HG02938 (cell line): ENCODE measurements around the gene PNCK.
"Not testable (repeated sequence)": the region's sequence is repeated elsewhere in the genome, so short reads cannot be mapped to it uniquely, and the experiment has no call there.

ENCODE experiments used
- ATAC-seq: cut with Tn5 transposase; IDR thresholded peaks from one replicate; pipeline ENCODE4 v1.9.1; 2021; ENCODE audit warnings: mild to moderate bottlenecking, moderate library complexity; ENCODE audit not compliant: unreplicated experiment

Gene PNCK

GRCh38 chrX:153673428-153674218 lies at the start of gene PNCK:
Gene PNCK (minus strand): TSS chrX:153673813. CDS start chrX:153673076, 737 bp downstream.
- no peak for ATAC-seq

DNA sequence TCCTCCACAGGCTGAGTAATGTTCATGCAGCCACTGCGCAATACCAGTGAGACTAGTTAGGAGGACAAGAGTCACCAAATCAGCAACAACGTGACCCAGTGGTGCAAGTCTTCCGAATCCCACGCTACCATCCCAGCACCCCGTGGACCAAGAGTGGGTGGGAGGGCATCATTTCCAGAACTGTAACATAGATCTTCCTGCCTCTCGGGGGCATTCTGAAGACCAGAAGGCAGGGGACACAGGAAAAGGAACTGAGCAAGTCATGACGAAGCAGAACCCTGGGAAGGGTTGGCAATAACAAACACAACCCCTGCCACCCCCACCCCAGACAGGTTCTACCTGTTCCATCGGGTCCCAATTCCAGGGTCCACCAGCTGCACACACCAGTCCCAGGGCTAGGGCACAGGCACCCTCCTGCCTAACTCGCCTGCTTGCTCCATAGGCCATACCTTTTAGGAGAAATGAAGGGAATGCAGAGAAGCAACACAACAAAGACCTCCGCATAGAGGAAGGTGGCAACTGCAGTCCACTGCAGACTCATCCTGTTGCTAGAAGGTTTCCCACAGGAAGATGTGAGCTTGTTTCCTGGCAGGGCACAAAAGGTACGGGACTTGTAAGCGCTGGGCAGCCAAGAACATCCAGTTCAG lies 49.2 kb upstream of the PNCK start:
- no peak for ATAC-seq

GRCh38 chrX:153719701-153720100 lies 46.1 kb upstream of the PNCK start:
- no peak for ATAC-seq

GRCh38 chrX:153719238-153719637 lies 45.6 kb upstream of the PNCK start:
- ATAC-seq = no peak

DNA sequence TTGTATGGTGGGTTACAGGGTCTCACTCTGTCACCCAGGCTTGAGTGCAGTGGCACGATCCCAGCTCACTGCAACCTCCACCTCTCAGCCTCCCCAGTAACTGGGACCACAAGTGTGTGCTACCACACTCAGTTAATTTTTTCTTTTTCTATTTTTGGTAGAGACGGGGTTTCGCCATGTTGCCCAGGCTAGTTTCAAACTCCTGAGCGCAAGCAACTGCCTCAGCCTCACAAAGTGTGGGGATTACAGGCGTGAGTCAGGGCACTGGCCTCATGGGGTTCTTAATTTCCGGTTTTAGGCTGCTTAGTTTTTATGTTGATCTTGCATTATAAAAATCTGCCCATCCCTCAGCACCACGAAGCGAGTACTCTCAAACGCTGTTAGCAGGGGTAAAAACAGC lies 43.8 kb upstream of the PNCK start:
- no peak for ATAC-seq

GRCh38 chrX:153714256-153714655 lies 40.6 kb upstream of the PNCK start:
- no peak for ATAC-seq

DNA sequence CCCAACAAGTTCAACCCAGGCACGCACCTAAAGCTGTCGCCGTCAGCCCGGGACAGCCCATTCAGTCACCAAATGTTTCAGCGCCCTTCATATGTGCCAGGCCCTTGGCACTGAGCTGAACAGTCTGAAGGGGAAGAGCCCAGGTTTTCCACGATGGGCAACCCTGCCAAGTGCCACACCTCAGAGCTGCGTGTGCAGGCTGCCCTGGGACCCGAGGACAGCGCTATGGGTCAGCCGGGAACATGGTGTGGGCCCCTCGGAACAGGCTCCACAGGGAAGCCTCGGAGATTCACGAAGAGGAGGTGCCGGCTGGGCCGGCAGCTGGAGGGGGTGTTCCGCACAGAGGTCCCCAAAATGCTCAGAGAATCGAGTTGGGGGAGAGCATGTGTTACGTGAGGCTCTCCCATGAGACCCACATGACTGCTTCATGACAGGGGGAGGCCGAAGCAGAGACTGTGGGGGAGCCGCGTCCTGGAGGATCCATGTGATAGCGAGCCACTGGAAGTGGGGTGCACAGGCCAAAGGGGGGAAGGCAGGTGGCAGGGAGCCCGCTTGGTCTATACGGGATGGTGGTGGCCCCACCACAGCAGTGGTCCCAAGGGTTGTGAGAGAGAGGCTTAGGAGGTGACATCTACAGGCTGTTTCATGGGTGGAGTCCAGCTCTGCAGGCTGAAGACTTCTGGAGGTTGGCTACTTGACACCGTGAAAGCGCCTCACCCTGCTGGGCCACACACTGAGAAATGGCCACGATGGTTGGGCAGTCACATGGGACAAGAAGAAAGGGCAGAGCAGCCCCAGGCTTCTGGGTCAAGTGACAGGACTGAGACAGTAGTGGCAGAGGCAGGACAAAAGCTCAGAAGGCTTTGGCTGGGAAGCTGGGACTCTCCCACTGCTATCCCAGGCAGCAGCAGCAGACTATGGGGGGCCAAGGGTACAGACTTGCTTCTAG lies 36.4 kb upstream of the PNCK start:
- no peak for ATAC-seq

DNA sequence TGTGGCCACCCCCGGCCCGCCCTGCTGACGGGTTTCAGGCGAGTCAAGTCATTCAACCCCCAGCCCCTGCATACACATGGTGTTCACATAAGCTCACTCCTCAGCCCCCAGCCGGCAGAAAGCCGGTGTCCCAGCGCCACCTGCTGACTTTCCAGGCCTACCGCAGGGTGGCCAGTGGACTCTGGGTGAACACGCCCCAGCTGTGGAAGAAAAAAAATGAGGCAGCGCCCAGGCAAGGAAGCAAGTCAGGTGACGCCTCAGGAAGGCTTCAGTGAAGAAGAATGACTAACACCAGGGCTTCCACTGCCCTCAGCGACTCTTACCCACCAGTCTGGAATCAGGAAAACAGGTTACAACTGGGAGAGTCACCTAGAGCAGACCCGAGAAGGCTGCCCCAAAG lies 34.8 kb upstream of the PNCK start:
- no peak for ATAC-seq

GRCh38 chrX:153707406-153707805 lies 33.8 kb upstream of the PNCK start:
- no peak for ATAC-seq

- no peak for ATAC-seq
Observed at GRCh38 chrX:153706799-153707198, 33.2 kb upstream of the PNCK start.

DNA sequence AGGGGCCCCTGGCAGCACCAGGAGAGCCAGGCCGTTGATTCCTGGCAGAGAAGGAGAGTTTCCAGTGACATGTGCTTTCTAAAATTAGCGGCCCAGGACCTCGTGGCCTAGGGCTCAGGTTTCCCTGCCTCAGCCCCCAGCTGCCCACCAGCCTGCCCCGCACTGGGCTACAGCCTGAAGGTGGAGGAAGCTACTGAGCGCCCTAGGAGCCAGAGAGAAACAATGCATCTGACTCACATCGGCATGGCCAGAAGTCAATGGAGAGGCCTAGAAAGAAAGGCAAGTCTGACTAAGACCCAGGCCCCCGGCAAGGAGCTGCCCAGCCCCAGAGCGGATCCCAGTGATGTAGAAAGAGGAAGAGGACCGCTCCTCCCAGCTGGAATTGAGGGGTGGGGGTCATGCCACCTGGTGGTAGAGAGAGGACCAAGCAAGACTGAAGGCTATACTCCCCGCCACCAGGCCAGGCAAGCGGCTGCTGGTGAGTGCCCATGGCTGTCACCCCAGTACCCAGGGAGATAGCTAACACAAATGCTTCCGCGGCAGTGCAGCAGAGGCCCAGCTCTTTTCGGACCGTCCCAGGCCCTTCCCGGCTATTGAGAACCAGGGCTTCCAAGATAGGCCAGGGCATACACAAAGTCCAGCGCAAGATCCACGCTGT lies 31.9 kb upstream of the PNCK start:
- ATAC-seq = not testable (repeated sequence)

- ATAC-seq = not testable (repeated sequence)
Observed at GRCh38 chrX:153704631-153705402, 31.2 kb upstream of the PNCK start.

GRCh38 chrX:153704021-153704526 lies 30.5 kb upstream of the PNCK start:
- no peak for ATAC-seq

DNA sequence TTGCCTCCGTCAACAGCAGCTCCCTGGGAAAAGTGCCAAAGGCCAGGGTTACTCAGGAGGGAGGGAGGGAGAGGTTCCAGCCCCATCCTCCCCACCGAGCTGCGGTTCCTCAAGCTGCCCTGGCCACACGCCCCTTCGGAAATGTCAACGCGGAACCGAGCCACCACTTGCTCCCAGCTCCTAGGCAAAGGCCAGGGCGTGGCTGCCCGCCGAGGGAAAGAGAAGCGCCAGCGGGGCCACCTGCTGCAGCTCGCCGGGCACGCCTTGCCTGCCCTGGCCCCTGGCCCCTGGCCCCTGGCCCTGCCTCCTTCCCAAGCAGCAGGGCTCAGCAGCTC lies 29.4 kb upstream of the PNCK start:
- ATAC-seq = no peak

- no peak for ATAC-seq
Observed at GRCh38 chrX:153702336-153703035, 28.9 kb upstream of the PNCK start.

GRCh38 chrX:153701706-153702105 lies 28.1 kb upstream of the PNCK start:
- ATAC-seq = no peak

GRCh38 chrX:153700967-153701366 lies 27.4 kb upstream of the PNCK start:
- no peak for ATAC-seq

DNA sequence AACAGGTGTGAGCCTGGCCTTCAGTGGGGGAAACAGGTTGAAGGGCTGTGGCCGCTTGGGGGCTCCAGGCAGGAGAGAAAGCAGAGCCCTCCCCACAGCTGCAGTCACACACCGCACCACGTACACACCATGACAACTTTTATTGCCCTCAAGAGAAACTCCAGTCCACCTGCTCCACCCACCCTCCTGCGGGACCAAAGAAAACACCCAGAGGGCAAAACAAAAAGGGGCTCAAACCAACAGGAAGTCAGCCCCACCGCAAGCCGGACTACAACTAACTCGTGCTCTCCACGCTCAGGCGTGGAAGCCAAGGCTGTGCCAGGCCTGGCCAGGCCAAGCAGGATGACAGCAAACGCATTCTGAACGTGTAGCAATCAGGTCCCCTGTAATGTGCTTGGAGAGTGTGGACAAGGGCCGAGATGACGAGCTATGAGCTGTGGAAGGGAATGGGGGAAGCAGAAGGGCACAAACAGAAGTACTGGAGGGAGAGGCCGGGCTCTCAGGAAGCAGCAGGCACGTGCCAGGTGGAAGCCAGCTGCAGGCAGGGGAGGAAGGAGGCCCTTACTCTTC lies 26.8 kb upstream of the PNCK start:
- ATAC-seq = no peak

DNA sequence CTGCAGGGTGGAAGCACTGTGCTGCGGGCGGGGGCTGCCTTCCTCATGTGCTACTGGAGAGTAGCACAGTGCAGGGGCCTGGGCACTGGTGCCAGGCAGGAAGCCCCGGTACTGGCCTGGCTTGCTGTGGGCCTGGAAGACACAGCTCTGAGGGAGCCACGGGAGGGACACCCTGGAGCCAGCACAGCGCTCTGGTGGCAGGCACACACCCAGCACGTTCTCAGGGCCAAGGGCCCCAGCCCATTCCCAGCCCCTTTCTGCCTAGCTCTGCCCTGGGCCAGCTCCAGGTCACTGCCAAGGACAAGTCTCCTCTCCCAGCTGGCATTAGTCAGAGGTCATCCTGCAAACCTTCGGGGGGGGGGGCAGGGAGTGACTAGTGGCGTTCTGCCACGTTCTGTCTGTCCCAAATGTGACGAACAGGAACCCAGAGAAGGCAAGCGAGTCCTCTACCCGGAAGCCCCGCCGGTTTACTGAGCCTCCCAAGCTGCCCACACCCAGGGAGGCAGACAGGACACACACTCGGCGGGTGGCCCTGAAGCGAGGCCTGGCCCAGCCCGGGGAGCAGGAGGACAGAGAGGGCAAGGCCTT lies 26.3 kb upstream of the PNCK start:
- not testable (repeated sequence) for ATAC-seq
